ENCODE data around the gene SLC25A52. TPM values are rescaled to one million over a fixed set of nuclear protein-coding genes. Genes with fewer than 3 reads are reported as not detected.
A peak's percentile ranks its signal among the peaks of the same experiment; 100 is the strongest.
"Not testable (repeated sequence)": the region's sequence is repeated elsewhere in the genome, so short reads cannot be mapped to it uniquely, and the experiment has no call there.

The SLC25A52 gene
- total RNA-seq, 1 donor = under 0.01 TPM

DNA sequence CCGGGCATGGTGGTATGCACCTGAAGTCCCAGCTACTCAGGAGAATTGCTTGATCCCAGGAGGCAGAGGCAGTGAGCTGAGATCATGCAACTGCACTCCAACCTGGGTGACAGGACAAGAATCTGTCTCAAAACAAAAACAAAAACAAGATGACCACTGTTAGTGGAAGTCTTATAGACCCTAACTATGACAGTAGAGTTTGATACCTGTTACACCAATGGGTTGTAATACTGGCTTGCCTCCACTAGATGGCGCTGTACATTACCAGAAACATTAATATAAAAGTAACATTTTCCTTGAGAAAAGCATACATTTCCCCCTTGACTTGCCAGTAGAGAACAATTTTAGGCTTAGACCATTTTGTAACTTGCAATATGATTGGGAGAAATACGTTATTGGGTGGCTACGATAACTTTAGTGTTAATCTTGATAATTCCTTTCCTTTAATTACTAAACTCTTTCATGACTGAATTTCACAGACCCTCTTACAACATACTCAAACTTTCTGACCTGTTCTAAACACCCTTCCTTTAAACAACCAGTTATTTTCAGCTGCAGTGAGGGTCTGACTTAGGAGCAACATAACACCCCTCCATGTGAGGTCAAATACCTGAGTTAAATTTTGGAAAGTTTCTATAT lies 19.5 kb downstream of the SLC25A52 start:
- DNase-seq (ENCODE audit: low read depth in 2 of 3, low spot score in 2 of 3) = peak in 2 of 3 donors; percentile 7 to 70

DNA sequence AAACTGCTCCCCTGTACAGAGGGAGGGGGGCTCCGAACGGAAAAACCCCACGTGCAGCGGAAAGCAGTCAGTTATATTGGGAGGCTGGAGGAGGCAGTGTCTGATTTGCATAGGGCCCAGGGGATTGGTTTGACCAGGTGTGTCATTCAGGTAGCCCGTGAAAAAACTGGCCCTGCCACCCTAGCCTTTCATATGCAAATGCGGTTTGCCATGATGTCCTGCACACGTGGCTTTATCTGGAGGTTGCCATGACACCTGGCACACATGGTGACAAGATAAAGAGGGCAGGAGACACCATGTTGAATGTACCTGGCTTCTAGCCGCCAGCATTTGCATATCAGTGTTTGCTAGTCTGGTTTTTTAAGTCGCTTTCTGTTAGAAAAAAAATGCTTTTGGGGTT lies 20.5 kb downstream of the SLC25A52 start:
- no peak for DNase-seq (ENCODE audit: low read depth in 2 of 3, low spot score in 2 of 3)

DNA sequence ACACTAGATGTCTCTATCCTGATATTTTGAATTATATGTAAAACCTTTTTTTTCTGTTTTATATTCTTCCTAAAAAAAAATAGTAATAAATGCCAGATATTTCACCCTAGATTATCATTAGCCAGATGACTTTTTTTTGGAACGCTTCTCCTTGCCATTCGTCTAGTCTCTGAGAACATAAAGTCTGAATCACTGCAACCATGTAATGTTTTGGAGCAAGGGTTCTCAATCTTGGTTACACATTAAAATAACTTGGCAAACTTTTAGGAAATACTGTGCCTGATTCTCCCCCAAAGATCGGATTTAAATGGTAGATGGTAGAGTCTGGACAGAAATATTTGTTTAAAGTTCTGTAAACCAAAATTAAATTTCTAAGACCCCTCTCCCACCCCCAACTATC lies 21.0 kb downstream of the SLC25A52 start:
- no peak for DNase-seq (ENCODE audit: low read depth in 2 of 3, low spot score in 2 of 3)

DNA sequence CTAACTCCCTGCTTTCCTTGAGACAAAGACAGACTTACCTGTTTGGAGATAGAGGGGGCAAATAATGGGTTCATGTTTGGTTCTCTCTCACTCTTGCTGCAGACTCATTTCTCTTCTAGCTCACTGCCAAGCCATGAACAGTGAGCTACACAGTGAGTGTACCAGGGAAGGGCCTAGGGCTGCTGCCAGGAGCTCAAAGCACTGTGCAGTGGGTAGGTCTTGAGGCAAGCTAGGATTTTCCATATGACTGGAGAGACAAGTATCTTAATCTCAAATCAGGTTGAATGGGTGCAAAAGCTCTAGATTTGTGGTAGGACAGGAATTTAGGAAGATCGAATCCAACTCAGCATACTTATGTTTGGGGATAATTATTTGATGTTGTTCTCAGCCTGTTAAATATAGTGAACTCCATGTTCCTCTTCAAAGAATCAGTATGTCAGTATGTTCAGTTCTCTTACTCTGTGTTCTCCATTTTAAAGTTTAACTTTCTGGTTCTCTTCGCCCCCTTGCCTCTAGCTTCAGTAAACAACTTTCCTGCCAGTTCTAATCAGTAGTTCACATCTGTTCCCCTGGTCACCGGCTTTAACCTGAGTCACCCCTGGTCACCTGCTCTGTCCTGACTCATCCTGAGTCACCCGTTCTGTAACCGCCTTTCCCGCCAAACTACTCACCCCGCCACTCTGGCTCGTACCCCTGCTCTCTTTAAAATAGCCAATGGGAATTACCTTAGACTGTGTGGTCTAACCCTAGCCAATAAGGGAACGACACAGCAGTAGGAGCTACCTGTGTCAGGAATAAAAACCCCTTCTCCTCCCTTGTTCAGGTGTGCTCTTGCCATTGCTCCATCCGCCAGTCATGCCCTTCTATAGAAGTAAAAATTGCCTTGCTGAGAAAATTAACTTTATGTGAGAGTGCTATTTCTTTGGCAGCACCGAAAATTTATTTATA lies 21.9 kb downstream of the SLC25A52 start:
- DNase-seq (ENCODE audit: low read depth in 2 of 3, low spot score in 2 of 3) = peak in 1 of 3 donors; percentile 40

DNA sequence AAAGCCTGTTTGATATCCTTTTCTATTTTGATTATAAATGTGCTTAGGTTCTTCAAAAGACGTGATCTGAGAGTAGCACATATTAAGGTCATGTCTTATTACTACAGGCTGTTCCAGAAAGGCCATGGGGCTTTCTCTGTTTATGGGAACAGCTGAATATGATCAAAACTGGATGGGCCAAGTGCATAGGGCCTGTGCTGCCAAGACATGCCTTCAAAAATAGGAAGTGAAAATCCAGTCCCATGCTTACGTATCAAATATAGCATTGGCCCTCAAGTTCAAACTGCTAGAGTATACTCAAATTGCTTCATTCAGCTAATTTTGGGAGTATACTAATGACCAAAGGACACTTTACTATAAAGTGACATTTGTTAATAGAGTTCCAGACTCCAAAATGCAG lies 24.1 kb downstream of the SLC25A52 start:
- no peak for DNase-seq (ENCODE audit: low read depth in 2 of 3, low spot score in 2 of 3)

DNA sequence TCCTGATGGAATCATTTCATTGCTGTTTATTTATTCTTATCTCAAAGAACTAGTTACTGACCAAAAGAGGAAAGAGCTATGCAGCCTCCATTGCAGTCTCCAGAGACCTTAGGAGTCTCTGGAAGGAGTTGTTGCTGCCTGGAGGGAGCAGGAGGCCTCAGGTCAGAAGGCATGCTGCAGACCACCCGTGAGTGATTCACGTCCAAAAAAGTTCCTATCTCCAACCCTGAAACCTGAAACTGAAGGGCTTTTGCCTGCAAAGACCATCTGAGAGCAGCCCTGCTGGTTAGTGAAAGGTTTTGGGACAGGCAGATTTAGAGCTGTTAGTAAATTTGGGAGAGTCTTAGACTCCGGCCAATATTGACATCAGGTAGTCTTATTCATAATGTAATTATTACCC lies 29.1 kb downstream of the SLC25A52 start:
- DNase-seq (ENCODE audit: low read depth in 2 of 3, low spot score in 2 of 3) = no peak

DNA sequence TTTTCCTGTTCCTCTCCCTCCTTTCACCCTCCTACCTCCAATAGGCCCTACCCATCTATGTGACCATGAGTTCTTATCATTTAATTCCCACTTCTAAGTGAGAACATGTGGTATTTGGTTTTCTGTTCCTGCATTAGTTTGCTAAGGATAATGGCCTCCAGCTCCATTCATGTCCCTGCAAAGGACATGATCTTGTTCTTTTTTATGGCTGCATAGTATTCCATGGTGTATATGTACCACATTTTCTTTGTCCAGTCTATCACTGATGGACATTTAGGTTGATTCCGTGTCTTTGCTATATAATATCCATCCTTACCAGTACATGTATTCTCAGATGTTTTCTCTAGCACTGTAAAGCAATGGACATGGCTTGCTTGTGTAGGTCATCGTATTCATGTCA lies 31.5 kb downstream of the SLC25A52 start:
- not testable (repeated sequence) for DNase-seq (ENCODE audit: low read depth in 2 of 3, low spot score in 2 of 3)

DNA sequence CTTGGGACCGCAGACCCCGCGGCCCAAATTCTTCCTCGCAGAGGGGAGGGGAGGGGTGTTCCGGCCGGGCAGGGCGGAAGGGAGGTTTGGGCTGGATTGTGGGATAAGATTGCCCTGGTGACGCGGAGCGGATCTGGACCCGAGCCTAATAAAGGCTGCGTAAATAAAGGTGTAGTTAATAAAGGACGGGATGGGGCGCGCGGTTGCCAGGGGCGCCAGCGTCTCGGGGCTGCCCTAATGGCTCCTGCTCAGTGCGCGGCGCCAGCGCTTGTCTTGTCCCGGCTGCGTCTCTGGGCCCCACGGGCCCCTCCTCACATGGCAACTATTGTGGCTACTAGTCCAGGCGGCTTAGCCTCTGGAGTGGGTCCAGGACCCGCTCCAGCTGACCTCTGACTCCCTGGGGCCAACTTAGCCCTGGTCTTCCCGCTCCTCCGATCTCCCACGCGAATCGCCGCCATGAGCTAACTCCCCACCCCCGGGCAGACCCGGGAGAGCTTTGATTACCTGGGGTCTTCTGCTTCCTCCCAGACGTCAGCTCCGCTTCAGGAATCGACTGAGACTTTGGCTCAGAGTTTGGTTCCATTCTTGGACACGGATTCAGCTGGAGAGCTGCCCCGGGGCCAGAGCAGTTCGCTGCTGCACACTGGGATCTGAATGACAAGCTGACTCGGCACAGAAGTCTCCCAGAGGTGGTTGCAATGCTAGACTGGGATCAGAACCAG lies 36.5 kb downstream of the SLC25A52 start:
- DNase-seq (ENCODE audit: low read depth in 2 of 3, low spot score in 2 of 3) = no peak

DNA sequence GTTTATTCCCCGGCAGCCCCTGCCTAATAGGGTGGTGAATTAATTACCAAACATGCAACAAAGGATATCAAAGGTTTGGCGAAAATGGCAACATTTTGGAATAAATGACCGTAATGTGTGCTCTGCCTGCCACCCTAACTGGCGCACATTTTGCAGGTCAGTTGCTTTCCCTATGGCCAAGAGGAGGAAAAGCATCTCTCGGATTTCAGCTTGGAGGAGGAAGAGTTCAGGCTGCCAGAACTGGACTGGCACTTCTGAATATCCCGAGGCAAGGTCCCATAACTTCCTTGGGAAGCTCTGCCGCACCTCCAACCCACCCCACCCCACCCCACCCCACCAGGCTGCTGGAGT lies 37.1 kb downstream of the SLC25A52 start:
- DNase-seq (ENCODE audit: low read depth in 2 of 3, low spot score in 2 of 3) = no peak

DNA sequence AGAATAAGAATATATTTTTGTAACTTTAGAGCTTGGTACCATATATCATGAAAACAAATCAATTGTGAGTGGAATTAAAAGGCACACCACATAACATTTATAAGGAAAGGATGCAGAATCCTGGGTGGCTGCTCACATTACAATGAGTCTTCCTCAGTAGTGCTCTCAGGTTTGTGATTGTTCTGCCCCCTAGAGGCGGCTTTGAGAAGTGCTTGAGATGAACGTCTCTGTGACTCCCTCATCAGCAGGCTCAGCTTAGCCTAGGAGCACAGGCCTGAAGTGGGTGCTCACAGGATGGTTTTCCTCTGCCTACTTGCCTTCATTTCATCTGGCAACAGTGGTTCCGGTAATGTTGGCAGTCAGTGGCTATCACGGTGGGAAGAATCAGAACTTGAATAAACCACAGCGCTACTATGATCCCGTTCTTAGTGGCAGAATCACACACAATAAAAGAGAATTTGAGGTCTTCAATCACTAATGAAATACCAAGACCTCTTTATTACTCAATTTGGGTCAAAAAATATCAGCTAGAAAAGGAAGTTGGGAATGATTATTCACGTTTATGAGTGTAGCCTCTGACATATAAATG lies 38.2 kb downstream of the SLC25A52 start:
- peak; percentile 26 to 90 (median 79) for DNase-seq (ENCODE audit: low read depth in 2 of 3, low spot score in 2 of 3)

DNA sequence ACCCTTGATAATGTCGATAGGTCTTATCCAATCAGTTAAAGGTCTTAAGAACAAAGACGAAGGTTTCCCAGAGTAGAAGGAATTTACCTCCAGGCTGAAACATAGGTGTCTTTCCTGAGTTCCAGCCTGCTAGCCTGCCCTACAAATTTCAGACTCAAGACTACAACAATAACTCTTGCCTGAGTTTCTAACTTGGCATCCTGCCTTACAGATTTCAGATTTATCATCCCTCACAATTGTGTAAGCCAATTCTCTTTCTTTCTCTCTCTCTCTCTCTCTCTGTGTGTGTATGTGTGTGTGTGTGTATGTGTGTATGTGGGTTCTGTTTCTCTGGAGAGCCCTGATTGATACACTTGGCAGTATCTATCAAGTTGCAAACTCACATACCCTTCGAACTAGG lies 39.1 kb downstream of the SLC25A52 start:
- DNase-seq (ENCODE audit: low read depth in 2 of 3, low spot score in 2 of 3) = no peak

DNA sequence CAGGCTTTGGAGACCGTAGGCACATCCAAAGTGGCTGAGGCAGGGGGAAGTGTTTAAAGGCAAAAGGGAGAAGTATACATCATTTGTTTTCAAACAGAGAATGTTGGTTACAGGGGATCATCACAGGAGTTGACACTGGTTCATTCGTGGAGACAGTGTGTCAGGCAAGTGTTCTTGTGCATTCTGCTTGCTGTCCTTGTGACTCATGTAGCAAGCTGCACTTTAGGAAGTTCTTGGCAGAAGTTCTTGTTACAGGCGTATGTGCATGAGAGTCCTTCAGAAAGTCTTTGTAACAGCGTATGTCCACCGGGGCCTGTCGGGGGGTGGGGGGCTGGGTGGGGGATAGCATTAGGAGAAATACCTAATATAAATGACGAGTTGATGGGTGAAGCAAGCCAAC lies 39.8 kb downstream of the SLC25A52 start:
- no peak for DNase-seq (ENCODE audit: low read depth in 2 of 3, low spot score in 2 of 3)

DNA sequence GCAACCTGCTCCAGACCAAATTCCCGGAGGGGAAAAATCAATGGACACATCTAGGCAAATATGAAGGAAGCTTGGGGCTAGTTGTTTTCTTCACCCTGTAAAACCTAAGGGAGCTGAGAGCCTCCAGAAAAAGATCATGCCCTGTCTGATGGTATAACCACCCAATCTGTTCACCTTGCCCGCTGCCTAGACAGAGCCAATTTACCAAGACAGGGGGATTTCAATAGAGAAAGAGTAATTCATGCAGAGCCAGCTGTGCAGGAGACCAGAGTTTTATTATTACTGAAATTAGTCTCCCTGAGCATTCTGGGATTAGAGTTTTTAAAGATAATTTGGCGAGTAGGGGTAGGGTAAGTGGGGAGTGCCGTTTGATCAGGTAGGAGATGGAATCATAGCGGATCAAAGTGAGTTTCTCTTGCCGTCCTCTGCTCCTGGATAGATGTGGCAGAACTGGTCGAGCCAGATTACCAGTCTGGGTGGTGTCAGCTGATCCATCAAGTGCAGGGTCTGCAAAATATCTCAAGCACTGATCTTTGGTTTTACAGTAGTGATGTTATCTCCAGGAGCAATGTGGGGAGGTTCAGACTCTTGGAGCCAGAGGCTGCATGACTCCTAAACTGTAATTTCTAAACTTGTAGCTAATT lies 41.2 kb downstream of the SLC25A52 start:
- no peak for DNase-seq (ENCODE audit: low read depth in 2 of 3, low spot score in 2 of 3)

DNA sequence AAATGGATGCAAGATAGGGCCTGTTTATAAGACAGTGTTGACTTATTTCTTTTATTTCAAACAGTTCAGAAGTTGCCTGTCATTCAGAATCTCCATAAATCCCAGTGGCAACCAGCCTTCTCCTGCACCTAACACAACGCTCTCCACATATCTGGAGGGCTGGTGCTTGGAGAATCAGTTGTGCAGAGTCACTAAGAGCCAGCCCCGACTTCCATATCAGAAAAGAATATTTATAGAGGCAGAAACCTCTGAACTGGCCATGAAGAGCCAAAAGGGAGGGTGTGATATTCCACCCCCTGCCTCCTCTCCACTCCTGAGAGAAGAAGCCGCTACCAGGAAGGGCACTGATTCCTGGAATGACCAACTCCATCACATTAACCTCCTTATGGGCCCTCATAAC lies 42.3 kb downstream of the SLC25A52 start:
- no peak for DNase-seq (ENCODE audit: low read depth in 2 of 3, low spot score in 2 of 3)

DNA sequence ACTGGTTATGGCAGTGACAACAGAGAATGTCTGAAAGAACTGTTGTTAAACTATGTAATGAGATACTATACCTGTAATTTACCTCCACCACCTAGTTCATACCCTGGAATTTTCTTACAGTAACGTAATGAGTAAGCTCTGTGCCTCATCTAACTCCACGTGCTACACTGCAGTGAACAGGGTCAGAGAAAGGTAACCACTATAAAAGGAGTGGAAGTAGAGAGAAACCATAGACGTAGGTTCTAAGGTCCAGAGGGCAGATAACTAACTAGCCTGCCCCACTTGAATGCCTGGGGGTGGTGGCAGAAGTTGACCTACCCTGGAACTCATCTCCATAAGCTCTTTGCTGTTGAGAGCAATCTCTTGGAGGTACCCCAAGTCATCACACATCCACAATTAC lies 44.3 kb downstream of the SLC25A52 start:
- DNase-seq (ENCODE audit: low read depth in 2 of 3, low spot score in 2 of 3) = no peak

DNA sequence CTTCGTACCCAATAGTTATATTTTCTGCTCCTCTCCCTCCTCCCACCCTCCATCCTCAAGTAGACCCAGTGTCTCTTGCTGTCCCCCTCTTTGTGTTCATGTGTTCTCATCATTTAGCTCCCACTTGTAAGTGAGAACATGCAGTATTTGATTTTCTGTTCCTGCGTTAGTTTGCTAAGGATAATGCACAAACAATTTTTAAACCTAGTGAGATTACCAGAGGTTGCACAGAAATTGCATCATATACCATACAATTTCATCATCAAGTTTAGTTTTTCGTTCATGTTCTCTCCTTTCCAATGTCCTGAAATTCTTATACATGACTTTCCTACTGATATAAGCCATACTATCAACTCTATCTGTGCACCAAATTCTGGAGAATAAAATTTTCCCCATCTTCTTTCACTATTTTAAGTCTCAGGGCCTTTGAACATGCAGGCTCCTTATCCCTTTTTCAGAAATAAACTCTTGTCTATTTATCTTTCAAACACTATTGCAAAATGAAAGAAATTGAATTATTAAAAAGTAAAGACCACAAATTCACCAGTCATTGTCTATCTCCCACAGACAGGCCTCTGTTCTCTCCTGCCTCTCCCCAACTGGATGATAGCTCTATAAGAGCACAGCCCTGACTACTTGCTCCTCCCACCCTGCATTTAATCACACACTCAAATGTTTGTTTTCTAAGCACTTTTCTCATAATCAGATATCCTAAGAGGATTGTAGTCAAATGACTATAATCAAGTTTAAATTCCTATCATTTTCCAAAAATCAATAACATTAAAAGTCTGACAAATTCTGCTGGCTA lies 49.1 kb downstream of the SLC25A52 start:
- DNase-seq (ENCODE audit: low read depth in 2 of 3, low spot score in 2 of 3) = no peak

DNA sequence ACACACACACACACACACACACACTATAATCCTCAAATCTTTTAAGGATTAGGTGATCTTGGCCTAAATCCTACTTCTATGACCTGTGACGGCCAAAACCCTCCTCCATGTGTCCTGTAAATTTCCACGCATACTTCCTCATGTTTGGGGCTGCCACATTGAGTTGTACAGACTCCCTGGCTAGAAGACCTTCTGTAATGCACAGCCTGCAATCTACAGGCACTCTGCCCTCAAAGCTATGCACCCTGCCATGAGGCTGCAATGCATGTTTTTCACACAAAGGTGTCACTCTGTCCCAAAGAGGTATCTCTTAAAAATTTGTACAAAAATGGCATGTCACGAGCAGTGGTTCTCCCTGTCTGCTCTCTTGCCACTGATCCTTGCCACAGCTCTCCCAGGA lies 49.9 kb downstream of the SLC25A52 start:
- DNase-seq (ENCODE audit: low read depth in 2 of 3, low spot score in 2 of 3) = peak in 1 of 3 donors; percentile 53

All from hematopoietic multipotent progenitor cell (in vitro differentiated cells).